Esophagus squamous epithelium (tissue), 4 donors: ENCODE data around the gene DLAT.

Experiments
- CTCF ChIP-seq, 6 experiments: fragments of 450-650 bp in 4 of 6; fragments of 200-600 bp in 2 of 6; sonication (generic) in 2 of 6; IDR thresholded peaks; one replicate each; pipeline ENCODE4 v1.5.1; 2016 to 2019; ENCODE audit warnings: antibody characterized with exemption in 6 of 6, mild to moderate bottlenecking in 4 of 6, moderate library complexity in 4 of 6
- POLR2A ChIP-seq, 4 donors: fragments of 450-650 bp; IDR thresholded peaks; one replicate each; pipeline ENCODE4 v1.6.1; 2017; ENCODE audit warnings: antibody characterized with exemption in 4 of 4, mild to moderate bottlenecking in 4 of 4, moderate library complexity in 3 of 4

- no peak for TF ChIP-seq POLR2A (IDR thresholded peaks at IDR 0.05)
- TF ChIP-seq CTCF (IDR thresholded peaks at IDR 0.05) = no peak
These were observed 17.2 kb downstream of the DLAT start for GRCh38 chr11:112042161-112042960.
